Activated CD4-positive, alpha-beta memory T cell treated with anti-CD3 and anti-CD28 coated beads for 36 hours (primary cell): ENCODE measurements around the gene ZNF408. TPM values are rescaled to one million over a fixed set of nuclear protein-coding genes. Genes with fewer than 3 reads are reported as not detected.
"Not testable (repeated sequence)": the region's sequence is repeated elsewhere in the genome, so short reads cannot be mapped to it uniquely, and the experiment has no call there.

Experiments
- CTCF ChIA-PET: fragments of 350-600 bp; sonication (Branson Sonifier 250); formaldehyde crosslinking; loops from one replicate; lab custom pipeline; 2021; ENCODE audit warnings: antibody characterized with exemption, inconsistent platforms; lab: Charles Lee
- POLR2A ChIA-PET: fragments of 350-600 bp; sonication (Branson Sonifier 250); formaldehyde crosslinking; loops from one replicate; lab custom pipeline; 2021; ENCODE audit warnings: antibody characterized with exemption; lab: Charles Lee
- DNase-seq: peaks from one replicate; pipeline ENCODE4 v3.0.0-alpha.2; 2020
- H3K27ac Mint-ChIP-seq: one replicate; pipeline ENCODE4 v1.8.0; 2021; ENCODE audit warnings: mixed read lengths
- H3K27me3 Mint-ChIP-seq: one replicate; pipeline ENCODE4 v1.8.0; 2021; ENCODE audit warnings: mixed read lengths
- H3K36me3 Mint-ChIP-seq: one replicate; pipeline ENCODE4 v1.8.0; 2021; ENCODE audit warnings: mixed read lengths
- H3K4me1 Mint-ChIP-seq: one replicate; pipeline ENCODE4 v1.8.0; 2021; ENCODE audit warnings: low read depth, mixed read lengths
- H3K4me3 Mint-ChIP-seq: one replicate; pipeline ENCODE4 v1.8.0; 2021; ENCODE audit warnings: mild to moderate bottlenecking, mixed read lengths
- H3K9me3 Mint-ChIP-seq: one replicate; pipeline ENCODE4 v1.8.0; 2021; ENCODE audit warnings: mixed read lengths
- intact Hi-C: fragments of 100-400 bp; cut with micrococcal nuclease; formaldehyde crosslinking; loops from one replicate; pipeline ENCODE4 v1.15.1; 2023
- total RNA-seq, 2 experiments: library from RNA; stranded (reverse); gene quantifications; one replicate each; pipeline ENCODE4 v1.2.3, GENCODE V29; 2021

Gene ZNF408
- total RNA-seq, 2 experiments from 2014 or later: 9.4 to 10.7 TPM

DNA sequence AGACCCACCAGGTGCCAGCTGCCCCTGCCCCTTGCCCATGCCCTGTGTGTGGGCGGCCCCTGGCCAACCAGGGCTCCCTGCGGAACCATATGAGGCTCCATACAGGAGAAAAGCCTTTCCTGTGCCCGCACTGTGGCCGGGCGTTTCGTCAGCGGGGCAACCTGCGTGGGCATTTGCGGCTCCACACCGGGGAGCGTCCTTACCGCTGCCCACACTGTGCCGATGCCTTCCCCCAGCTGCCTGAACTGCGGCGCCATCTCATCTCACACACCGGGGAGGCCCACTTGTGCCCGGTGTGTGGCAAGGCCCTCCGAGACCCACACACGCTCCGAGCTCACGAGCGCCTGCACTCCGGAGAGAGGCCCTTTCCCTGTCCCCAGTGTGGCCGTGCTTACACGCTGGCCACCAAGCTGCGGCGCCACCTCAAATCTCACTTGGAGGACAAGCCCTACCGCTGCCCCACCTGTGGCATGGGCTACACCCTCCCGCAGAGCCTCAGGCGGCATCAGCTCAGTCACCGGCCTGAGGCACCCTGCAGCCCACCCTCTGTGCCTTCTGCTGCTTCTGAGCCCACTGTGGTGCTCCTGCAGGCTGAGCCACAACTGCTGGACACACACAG lies 4.3 kb downstream of the ZNF408 start:
- no peak for DNase-seq
- no peaks in the 10 kb centered on the region for H3K27me3 Mint-ChIP-seq
- peaks cover 28% of the 10 kb centered on the region for H3K4me1 Mint-ChIP-seq
- H3K9me3 Mint-ChIP-seq: no peaks in the 10 kb centered on the region
- ChIA-PET CTCF (no interaction called here), POLR2A (interaction anchor here (0.6 kb wide), 2 partner anchors 14 to 301 kb away, joined by 3 to 4 read pairs; no protein-coding TSS in a partner anchor)
- intact Hi-C loops: no loop called here
- H3K27ac Mint-ChIP-seq: no peak overlapping the region
- no peak overlapping the region for H3K4me3 Mint-ChIP-seq
- peaks cover 27% of the 10 kb centered on the region for H3K36me3 Mint-ChIP-seq

DNA sequence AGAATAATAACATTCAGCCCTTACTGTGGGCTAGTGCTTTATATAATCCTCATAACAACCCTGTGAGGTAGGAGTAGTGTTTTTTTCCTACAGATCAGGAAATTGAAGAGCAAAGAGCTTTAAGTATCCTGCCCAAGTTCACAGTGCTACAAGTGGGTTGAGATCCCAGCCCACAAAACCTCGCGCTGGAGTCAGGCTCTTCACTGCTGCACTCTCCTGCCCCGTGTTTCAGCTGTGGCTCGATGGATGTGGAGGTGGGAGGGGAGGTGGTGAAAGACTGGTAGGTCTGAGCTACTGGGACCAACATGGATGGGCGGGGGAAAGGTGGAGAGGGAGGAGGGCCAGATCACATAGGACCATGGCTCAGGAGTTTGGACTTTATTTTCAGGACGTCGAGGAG lies 6.1 kb downstream of the ZNF408 start:
- ChIA-PET CTCF (no interaction called here), POLR2A (no interaction called here)
- Mint-ChIP-seq H3K4me3 (no peak overlapping the region), H3K36me3 (peaks cover 15% of the 10 kb centered on the region), H3K27me3 (no peaks in the 10 kb centered on the region), H3K9me3 (no peaks in the 10 kb centered on the region), H3K4me1 (peaks cover 16% of the 10 kb centered on the region), H3K27ac (no peak overlapping the region)
- intact Hi-C loops: no loop called here
- no peak for DNase-seq

DNA sequence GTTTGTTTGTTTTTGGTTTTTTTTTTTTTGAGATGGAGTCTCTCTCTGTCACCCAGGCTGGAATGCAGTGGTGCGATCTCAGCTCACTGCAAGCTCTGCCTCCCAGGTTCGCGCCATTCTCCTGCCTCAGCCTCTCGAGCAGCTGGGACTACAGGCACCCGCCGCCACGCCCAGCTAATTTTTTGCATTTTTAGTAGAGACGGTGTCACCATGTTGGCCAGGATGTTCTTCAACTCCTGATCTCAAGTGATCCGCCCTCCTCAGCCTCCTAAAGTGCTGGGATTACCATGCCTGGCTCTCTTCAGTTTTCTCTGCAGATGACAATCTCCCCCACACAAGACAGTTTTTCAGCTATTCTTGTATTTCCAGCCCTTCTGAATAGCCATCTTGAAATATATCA lies 8.5 kb downstream of the ZNF408 start:
- H3K4me3 Mint-ChIP-seq, H3K4me1 Mint-ChIP-seq, H3K9me3 Mint-ChIP-seq, intact Hi-C loops, H3K27me3 Mint-ChIP-seq, DNase-seq, POLR2A ChIA-PET, H3K27ac Mint-ChIP-seq, CTCF ChIA-PET: not testable (repeated sequence)
- H3K36me3 Mint-ChIP-seq: peaks cover 10% of the 10 kb centered on the region

GRCh38 chr11:46710821-46711269 lies 10.0 kb downstream of the ZNF408 start:
- CTCF ChIA-PET: no interaction called here
- no peak overlapping the region for H3K4me3 Mint-ChIP-seq
- peaks cover 2% of the 10 kb centered on the region for H3K36me3 Mint-ChIP-seq
- H3K9me3 Mint-ChIP-seq: no peaks in the 10 kb centered on the region
- no peak for DNase-seq
- H3K27ac Mint-ChIP-seq: no peak overlapping the region
- POLR2A ChIA-PET: no interaction called here
- H3K4me1 Mint-ChIP-seq: peaks cover 2% of the 10 kb centered on the region
- intact Hi-C loops: no loop called here
- no peaks in the 10 kb centered on the region for H3K27me3 Mint-ChIP-seq

GRCh38 chr11:46711303-46711702 lies 10.5 kb downstream of the ZNF408 start:
- ChIA-PET CTCF (no interaction called here), POLR2A (no interaction called here)
- intact Hi-C loops: no loop called here
- H3K4me1 Mint-ChIP-seq: peaks cover 2% of the 10 kb centered on the region
- H3K9me3 Mint-ChIP-seq: no peaks in the 10 kb centered on the region
- H3K27me3 Mint-ChIP-seq: no peaks in the 10 kb centered on the region
- H3K4me3 Mint-ChIP-seq: no peak overlapping the region
- DNase-seq: no peak
- no peaks in the 10 kb centered on the region for H3K36me3 Mint-ChIP-seq
- H3K27ac Mint-ChIP-seq: no peak overlapping the region

DNA sequence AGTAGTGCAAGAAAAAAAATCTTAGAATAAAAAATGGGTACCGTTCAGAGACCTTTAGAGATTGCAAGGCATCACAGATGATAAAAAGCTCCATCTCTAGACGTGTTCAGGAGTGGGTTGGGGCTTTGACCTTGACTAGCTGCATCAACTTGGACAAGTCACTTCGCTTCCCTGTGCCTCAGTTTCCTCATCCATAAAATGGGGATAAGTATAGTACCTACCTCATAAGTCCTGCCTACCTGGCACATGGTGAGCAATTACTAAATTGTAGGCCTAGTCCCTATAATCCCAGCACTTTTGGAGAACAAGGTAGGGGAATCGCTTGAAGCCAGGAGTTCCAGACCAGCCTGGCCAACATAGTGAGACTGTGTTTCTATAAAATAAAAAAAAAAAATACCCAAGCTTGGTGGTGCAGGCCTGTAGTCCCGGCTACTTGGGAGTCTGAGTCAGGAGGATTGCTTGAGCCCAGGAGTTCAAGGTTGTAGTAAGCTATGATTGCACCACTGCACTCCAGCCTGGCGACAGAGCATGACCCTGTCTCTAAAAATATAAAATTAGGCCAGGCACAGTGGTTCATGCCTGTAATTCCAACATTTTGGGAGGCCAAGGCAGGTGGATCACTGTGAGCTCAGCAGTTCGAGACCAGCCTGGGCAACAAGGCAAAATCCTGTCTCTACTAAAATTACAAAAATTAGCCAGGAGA lies 12.2 kb downstream of the ZNF408 start:
- Mint-ChIP-seq H3K9me3 (no peaks in the 10 kb centered on the region), H3K36me3 (no peaks in the 10 kb centered on the region), H3K4me3 (no peak overlapping the region), H3K27me3 (no peaks in the 10 kb centered on the region), H3K27ac (no peak overlapping the region), H3K4me1 (peaks cover 2% of the 10 kb centered on the region)
- DNase-seq: no peak
- CTCF ChIA-PET: interaction anchor here (0.6 to 0.9 kb wide), 2 partner anchors 266 to 440 kb away, joined by 3 read pairs; no protein-coding TSS in a partner anchor
- POLR2A ChIA-PET: interaction anchor here (1.2 kb wide), 1 partner anchor 12 kb away, joined by 4 read pairs; the partner anchor contains the start of genes ARHGAP1 and ZNF408
- intact Hi-C loops: no loop called here

DNA sequence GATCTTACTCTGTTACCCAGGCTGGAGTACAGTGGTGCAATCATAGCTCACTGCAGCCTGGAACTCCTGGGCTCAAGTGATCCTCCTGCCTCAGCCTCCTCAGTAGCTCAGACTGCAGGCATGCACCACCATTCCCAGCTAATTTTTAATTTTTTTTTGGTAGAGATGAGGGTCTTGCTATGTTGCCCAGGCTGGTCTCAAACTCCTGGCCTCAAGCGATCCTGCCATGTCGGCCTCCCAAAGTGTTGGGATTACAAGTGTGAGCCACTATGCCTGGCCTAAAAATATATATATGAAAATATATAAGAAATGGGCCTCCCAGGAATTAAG lies 17.0 kb downstream of the ZNF408 start:
- H3K9me3 Mint-ChIP-seq, H3K27ac Mint-ChIP-seq, H3K27me3 Mint-ChIP-seq, H3K36me3 Mint-ChIP-seq, intact Hi-C loops, POLR2A ChIA-PET, H3K4me3 Mint-ChIP-seq, H3K4me1 Mint-ChIP-seq, CTCF ChIA-PET, DNase-seq: not testable (repeated sequence)

DNA sequence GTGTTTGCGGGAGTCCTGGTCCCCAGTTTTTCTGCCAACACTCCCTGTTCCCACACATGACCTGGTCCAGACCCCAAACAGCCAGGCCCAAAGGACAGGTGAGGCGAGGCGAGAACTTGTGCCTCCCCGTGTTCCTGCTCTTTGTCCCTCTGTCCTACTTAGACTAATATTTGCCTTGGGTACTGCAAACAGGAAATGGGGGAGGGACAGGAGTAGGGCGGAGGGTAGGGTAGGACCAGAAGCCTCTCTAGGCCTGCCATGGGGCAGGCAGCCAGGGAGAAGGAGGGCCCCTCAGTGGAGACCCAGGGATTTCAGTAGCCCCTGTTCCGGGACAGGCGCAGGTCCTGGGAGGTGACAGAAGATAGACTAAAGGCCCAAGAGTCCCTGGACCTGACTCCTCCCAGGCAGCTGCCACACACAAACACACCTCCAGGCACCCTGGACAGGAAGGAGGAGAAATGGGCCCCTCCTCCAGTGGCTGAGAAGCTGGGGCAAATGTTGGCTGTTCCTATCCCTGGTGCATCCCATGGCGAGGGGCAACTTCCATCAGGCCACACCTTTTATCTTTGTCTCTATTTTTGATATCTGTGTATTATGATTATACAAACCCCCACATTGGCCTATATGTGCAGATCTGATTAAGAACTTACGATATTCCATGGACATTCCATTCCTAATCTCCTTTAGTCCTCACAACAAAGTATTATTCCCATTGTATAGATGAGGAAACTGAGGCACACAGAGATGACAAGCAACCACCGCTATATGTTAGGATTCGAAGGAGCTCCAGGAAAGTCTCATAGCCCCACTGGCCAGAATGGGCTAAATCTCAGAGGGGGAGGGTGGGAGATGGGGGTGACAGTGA lies 17.6 kb downstream of the ZNF408 start:
- ChIA-PET POLR2A (no interaction called here), CTCF (no interaction called here)

DNA sequence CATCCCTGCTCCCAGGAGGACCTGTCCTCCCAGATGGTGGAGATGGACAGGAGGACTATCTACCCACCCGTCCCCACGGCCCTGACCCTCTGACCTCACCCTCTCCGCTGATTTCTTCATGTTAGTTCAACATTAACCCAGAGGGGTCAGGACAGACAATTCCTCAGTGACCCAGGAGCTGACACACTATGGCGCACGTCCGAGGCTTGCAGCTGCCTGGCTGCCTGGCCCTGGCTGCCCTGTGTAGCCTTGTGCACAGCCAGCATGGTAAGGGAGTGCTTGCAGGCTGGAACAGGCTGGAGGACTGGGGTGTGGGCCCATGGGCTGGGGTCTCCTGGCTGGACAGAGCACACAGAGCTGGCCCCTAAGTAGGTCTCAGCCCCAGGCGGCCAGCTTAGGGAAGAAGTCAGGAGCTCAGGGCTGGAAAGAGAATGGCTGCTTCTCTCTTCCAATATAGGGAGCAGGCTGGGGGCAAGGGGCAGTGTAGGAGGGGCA lies 18.3 kb downstream of the ZNF408 start, which contains the start of gene F2:
Gene F2, plus strand, starts transcription at position 166 of the 495 bp plus-strand sequence. Its CDS starts 23 bp downstream, at position 189.
- Mint-ChIP-seq H3K27me3 (no peaks in the 10 kb centered on the region), H3K4me1 (peaks cover 8% of the 10 kb centered on the region), H3K9me3 (no peaks in the 10 kb centered on the region), H3K27ac (no peak within 1 kb of the TSS), H3K4me3 (no peak within 1 kb of the TSS), H3K36me3 (no peaks in the 10 kb centered on the region)
- POLR2A ChIA-PET: no interaction called here
- CTCF ChIA-PET: interaction anchor here (0.7 kb wide), 1 partner anchor 90 kb away, joined by 3 read pairs; no protein-coding TSS in a partner anchor
- DNase-seq: no peak
- intact Hi-C loops: no loop called here

More for the DNA sequence above, 17.6 kb downstream of the ZNF408 start:
- Mint-ChIP-seq H3K36me3 (no peaks in the 10 kb centered on the region), H3K27ac (no peak overlapping the region), H3K27me3 (no peaks in the 10 kb centered on the region), H3K9me3 (no peaks in the 10 kb centered on the region), H3K4me1 (peaks cover 8% of the 10 kb centered on the region), H3K4me3 (no peak overlapping the region)
- no peak for DNase-seq
- intact Hi-C loops: no loop called here

GRCh38 chr11:46719543-46720218 lies 18.9 kb downstream of the ZNF408 start:
- H3K36me3 Mint-ChIP-seq: no peaks in the 10 kb centered on the region

GRCh38 chr11:46721286-46721685 lies 20.5 kb downstream of the ZNF408 start:
- no peaks in the 10 kb centered on the region for H3K9me3 Mint-ChIP-seq
- H3K27ac Mint-ChIP-seq: no peak overlapping the region
- no peak for DNase-seq
- no peak overlapping the region for H3K4me3 Mint-ChIP-seq
- ChIA-PET CTCF (interaction anchor here (0.6 to 1.1 kb wide), 2 partner anchors 14 to 50 kb away, joined by 3 to 4 read pairs; no protein-coding TSS in a partner anchor), POLR2A (no interaction called here)
- intact Hi-C loops: no loop called here
- peaks cover 6% of the 10 kb centered on the region for H3K4me1 Mint-ChIP-seq
- no peaks in the 10 kb centered on the region for H3K27me3 Mint-ChIP-seq
- no peaks in the 10 kb centered on the region for H3K36me3 Mint-ChIP-seq

More at GRCh38 chr11:46719543-46720218, 18.9 kb downstream of the ZNF408 start:
- Mint-ChIP-seq H3K4me3 (no peak overlapping the region), H3K27me3 (no peaks in the 10 kb centered on the region), H3K27ac (no peak overlapping the region), H3K9me3 (no peaks in the 10 kb centered on the region), H3K4me1 (peaks cover 7% of the 10 kb centered on the region)
- intact Hi-C loops: no loop called here
- POLR2A ChIA-PET: no interaction called here
- CTCF ChIA-PET: interaction anchor here (0.7 kb wide), 1 partner anchor 90 kb away, joined by 3 read pairs; no protein-coding TSS in a partner anchor
- no peak for DNase-seq
